Measurements from ENCODE around the gene CFAP61.

Gene CFAP61

DNA sequence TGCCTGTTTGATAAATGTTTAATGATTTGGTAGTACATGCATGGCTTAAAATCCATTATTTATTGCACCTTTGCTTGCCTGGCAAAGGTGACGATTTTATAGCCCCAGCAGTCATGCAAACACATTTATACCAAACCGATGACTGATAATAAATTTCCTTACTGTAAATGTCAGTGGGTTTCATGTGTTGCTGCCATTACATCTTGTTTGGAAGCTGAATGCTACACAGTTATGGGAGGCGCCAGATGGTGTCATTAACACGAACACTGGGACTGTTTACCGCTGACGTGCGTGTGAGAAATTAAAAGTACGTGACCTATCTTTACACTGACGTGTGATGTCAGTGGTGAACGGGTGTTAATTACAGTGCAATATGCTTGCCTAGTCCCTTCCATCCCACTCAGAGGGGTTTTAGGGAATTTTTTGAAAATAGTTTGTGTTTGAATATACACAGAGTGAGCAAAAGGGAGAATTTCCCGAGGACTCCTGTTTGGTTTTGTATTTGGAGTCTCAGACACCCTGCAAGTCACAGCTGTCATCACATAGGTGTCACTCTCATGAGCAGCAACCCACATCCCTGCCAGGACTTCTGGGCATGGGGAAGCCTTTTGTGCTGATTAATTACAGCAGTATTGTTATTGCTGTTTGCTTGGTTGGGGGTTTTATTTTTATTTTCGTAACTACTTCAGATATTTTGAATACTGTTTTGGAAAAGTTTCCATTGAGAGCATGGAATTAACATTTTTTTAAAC lies 163.8 kb downstream of the CFAP61 start (continued):
- TF ChIP-seq ZNF302 (tag by site-specific recombination; IDR thresholded peaks at IDR 0.05; ENCODE audit: low read depth) = 0 out of 2 replicates have a peak, but pooled peaks have one; percentile 38
- no peak for TF ChIP-seq ZNF677 (tag by site-specific recombination; IDR thresholded peaks at IDR 0.05)
- peak; percentile 100 for TF ChIP-seq SP7 (tag by site-specific recombination; IDR thresholded peaks at IDR 0.05)
- TF ChIP-seq, protein P1, sequence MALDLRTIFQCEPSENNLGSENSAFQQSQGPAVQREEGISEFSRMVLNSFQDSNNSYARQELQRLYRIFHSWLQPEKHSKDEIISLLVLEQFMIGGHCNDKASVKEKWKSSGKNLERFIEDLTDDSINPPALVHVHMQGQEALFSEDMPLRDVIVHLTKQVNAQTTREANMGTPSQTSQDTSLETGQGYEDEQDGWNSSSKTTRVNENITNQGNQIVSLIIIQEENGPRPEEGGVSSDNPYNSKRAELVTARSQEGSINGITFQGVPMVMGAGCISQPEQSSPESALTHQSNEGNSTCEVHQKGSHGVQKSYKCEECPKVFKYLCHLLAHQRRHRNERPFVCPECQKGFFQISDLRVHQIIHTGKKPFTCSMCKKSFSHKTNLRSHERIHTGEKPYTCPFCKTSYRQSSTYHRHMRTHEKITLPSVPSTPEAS (tag by site-specific recombination; IDR thresholded peaks at IDR 0.05) = peak; percentile 59; the same call in 1 of the 2 replicates
- TF ChIP-seq SCRT1 (tag by site-specific recombination; IDR thresholded peaks at IDR 0.05; ENCODE audit: borderline replicate concordance) = peak; percentile 98
- TF ChIP-seq, protein P2, sequence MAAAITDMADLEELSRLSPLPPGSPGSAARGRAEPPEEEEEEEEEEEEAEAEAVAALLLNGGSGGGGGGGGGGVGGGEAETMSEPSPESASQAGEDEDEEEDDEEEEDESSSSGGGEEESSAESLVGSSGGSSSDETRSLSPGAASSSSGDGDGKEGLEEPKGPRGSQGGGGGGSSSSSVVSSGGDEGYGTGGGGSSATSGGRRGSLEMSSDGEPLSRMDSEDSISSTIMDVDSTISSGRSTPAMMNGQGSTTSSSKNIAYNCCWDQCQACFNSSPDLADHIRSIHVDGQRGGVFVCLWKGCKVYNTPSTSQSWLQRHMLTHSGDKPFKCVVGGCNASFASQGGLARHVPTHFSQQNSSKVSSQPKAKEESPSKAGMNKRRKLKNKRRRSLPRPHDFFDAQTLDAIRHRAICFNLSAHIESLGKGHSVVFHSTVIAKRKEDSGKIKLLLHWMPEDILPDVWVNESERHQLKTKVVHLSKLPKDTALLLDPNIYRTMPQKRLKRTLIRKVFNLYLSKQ (tag by site-specific recombination; IDR thresholded peaks at IDR 0.05; ENCODE audit: borderline replicate concordance) = no peak
- TF ChIP-seq WT1 (tag by site-specific recombination; IDR thresholded peaks at IDR 0.05) = peak; percentile 98
- TF ChIP-seq ZFHX2 (tag by site-specific recombination; conservative IDR thresholded peaks at IDR 0.05) = peak; percentile 33; the same call in 1 of the 2 replicates
- TF ChIP-seq KLF9 (tag by site-specific recombination; IDR thresholded peaks at IDR 0.05; ENCODE audit: low read depth) = peak; percentile 56
- TF ChIP-seq, protein P3, sequence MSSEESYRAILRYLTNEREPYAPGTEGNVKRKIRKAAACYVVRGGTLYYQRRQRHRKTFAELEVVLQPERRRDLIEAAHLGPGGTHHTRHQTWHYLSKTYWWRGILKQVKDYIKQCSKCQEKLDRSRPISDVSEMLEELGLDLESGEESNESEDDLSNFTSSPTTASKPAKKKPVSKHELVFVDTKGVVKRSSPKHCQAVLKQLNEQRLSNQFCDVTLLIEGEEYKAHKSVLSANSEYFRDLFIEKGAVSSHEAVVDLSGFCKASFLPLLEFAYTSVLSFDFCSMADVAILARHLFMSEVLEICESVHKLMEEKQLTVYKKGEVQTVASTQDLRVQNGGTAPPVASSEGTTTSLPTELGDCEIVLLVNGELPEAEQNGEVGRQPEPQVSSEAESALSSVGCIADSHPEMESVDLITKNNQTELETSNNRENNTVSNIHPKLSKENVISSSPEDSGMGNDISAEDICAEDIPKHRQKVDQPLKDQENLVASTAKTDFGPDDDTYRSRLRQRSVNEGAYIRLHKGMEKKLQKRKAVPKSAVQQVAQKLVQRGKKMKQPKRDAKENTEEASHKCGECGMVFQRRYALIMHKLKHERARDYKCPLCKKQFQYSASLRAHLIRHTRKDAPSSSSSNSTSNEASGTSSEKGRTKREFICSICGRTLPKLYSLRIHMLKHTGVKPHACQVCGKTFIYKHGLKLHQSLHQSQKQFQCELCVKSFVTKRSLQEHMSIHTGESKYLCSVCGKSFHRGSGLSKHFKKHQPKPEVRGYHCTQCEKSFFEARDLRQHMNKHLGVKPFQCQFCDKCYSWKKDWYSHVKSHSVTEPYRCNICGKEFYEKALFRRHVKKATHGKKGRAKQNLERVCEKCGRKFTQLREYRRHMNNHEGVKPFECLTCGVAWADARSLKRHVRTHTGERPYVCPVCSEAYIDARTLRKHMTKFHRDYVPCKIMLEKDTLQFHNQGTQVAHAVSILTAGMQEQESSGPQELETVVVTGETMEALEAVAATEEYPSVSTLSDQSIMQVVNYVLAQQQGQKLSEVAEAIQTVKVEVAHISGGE (tag by site-specific recombination; conservative IDR thresholded peaks at IDR 0.05; ENCODE audit: low read depth) = peak; percentile 15
- peak; percentile 71 for TF ChIP-seq ZNF2 (tag by site-specific recombination; IDR thresholded peaks at IDR 0.05)
- TF ChIP-seq, protein P4, sequence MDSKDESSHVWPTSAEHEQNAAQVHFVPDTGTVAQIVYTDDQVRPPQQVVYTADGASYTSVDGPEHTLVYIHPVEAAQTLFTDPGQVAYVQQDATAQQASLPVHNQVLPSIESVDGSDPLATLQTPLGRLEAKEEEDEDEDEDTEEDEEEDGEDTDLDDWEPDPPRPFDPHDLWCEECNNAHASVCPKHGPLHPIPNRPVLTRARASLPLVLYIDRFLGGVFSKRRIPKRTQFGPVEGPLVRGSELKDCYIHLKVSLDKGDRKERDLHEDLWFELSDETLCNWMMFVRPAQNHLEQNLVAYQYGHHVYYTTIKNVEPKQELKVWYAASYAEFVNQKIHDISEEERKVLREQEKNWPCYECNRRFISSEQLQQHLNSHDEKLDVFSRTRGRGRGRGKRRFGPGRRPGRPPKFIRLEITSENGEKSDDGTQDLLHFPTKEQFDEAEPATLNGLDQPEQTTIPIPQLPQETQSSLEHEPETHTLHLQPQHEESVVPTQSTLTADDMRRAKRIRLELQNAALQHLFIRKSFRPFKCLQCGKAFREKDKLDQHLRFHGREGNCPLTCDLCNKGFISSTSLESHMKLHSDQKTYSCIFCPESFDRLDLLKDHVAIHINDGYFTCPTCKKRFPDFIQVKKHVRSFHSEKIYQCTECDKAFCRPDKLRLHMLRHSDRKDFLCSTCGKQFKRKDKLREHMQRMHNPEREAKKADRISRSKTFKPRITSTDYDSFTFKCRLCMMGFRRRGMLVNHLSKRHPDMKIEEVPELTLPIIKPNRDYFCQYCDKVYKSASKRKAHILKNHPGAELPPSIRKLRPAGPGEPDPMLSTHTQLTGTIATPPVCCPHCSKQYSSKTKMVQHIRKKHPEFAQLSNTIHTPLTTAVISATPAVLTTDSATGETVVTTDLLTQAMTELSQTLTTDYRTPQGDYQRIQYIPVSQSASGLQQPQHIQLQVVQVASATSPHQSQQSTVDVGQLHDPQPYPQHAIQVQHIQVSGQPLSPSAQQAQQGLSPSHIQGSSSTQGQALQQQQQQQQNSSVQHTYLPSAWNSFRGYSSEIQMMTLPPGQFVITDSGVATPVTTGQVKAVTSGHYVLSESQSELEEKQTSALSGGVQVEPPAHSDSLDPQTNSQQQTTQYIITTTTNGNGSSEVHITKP (tag by site-specific recombination; IDR thresholded peaks at IDR 0.05) = peak; percentile 94
- peak; percentile 74 for TF ChIP-seq ZNF394 (tag by site-specific recombination; IDR thresholded peaks at IDR 0.05; ENCODE audit: borderline replicate concordance)
- TF ChIP-seq ZNF561 (tag by site-specific recombination; IDR thresholded peaks at IDR 0.05; ENCODE audit: borderline replicate concordance) = 0 out of 2 replicates have a peak, but pooled peaks have one; percentile 81
- TF ChIP-seq, protein P5, sequence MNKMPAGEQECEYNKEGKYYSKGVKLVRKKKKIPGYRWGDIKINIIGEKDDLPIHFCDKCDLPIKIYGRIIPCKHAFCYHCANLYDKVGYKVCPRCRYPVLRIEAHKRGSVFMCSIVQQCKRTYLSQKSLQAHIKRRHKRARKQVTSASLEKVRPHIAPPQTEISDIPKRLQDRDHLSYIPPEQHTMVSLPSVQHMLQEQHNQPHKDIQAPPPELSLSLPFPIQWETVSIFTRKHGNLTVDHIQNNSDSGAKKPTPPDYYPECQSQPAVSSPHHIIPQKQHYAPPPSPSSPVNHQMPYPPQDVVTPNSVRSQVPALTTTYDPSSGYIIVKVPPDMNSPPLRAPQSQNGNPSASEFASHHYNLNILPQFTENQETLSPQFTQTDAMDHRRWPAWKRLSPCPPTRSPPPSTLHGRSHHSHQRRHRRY (tag by site-specific recombination; IDR thresholded peaks at IDR 0.05) = peak; percentile 87
- no peak for TF ChIP-seq ZNF112 (tag by site-specific recombination; IDR thresholded peaks at IDR 0.05)
- peak; percentile 46; the same call in 1 of the 2 replicates for TF ChIP-seq GFI1B (tag by site-specific recombination; IDR thresholded peaks at IDR 0.05)
- 0 out of 2 replicates have a peak, but pooled peaks have one; percentile 29 for TF ChIP-seq ZNF335 (tag by site-specific recombination; conservative IDR thresholded peaks at IDR 0.05)
- peak; percentile 6; the same call in 1 of the 2 replicates for TF ChIP-seq BCL11B (tag by site-specific recombination; IDR thresholded peaks at IDR 0.05; ENCODE audit: low read depth)
- no peak for TF ChIP-seq ZNF501 (tag by site-specific recombination; IDR thresholded peaks at IDR 0.05)
- no peak for TF ChIP-seq ZNF10 (tag by site-specific recombination; IDR thresholded peaks at IDR 0.05)
- TF ChIP-seq, protein P6, sequence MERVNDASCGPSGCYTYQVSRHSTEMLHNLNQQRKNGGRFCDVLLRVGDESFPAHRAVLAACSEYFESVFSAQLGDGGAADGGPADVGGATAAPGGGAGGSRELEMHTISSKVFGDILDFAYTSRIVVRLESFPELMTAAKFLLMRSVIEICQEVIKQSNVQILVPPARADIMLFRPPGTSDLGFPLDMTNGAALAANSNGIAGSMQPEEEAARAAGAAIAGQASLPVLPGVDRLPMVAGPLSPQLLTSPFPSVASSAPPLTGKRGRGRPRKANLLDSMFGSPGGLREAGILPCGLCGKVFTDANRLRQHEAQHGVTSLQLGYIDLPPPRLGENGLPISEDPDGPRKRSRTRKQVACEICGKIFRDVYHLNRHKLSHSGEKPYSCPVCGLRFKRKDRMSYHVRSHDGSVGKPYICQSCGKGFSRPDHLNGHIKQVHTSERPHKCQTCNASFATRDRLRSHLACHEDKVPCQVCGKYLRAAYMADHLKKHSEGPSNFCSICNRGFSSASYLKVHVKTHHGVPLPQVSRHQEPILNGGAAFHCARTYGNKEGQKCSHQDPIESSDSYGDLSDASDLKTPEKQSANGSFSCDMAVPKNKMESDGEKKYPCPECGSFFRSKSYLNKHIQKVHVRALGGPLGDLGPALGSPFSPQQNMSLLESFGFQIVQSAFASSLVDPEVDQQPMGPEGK (tag by site-specific recombination; IDR thresholded peaks at IDR 0.05) = peak; percentile 69
- TF ChIP-seq ZNF133 (tag by site-specific recombination; IDR thresholded peaks at IDR 0.05) = no peak
